ENCODE measurements around the gene ELAPOR1.

Gene ELAPOR1

GRCh38 chr1:109113590-109114341, at the start of gene ELAPOR1:
ELAPOR1 (plus strand) TSS chr1:109114115; CDS start chr1:109114184, 69 bp downstream.
- DNase-seq = peak; percentile 8 to 56

- no peak for DNase-seq
Observed at GRCh38 chr1:109065137-109065536, 48.8 kb upstream of the ELAPOR1 start.

- DNase-seq = no peak
Observed at GRCh38 chr1:109067883-109068282, 46.0 kb upstream of the ELAPOR1 start.

GRCh38 chr1:109069294-109069693, 44.6 kb upstream of the ELAPOR1 start:
- DNase-seq = no peak

GRCh38 chr1:109075531-109076490, 38.1 kb upstream of the ELAPOR1 start, which contains the start of gene TAF13:
TAF13 (minus strand) TSS chr1:109076003; CDS start chr1:109075947, 56 bp downstream.
- DNase-seq = peak; percentile 89 to 92

- DNase-seq = no peak
Observed at GRCh38 chr1:109078317-109078716, 35.6 kb upstream of the ELAPOR1 start.

GRCh38 chr1:109079240-109079622, 34.7 kb upstream of the ELAPOR1 start:
- DNase-seq = no peak

- no peak for DNase-seq
Observed at GRCh38 chr1:109080441-109081082, 33.4 kb upstream of the ELAPOR1 start.

GRCh38 chr1:109083501-109083900, 30.4 kb upstream of the ELAPOR1 start:
- DNase-seq = no peak

GRCh38 chr1:109083923-109084322, 30.0 kb upstream of the ELAPOR1 start:
- DNase-seq = peak; percentile 73 to 94

- DNase-seq = no peak
Observed at GRCh38 chr1:109084563-109085517, 29.1 kb upstream of the ELAPOR1 start.

- peak; percentile 86 to 87 for DNase-seq
Observed at GRCh38 chr1:109089242-109090015, 24.5 kb upstream of the ELAPOR1 start.

GRCh38 chr1:109090196-109091077, 23.5 kb upstream of the ELAPOR1 start, which contains the start of gene TMEM167B:
TMEM167B (plus strand) TSS chr1:109090764; CDS start chr1:109090873, 109 bp downstream.
- peak; percentile 90 to 95 for DNase-seq

- peak in 1 of 2 donors; percentile 46 for DNase-seq
Observed at GRCh38 chr1:109091078-109091838, 22.7 kb upstream of the ELAPOR1 start.

GRCh38 chr1:109091839-109092193, 22.1 kb upstream of the ELAPOR1 start:
- no peak for DNase-seq

- no peak for DNase-seq
Observed at GRCh38 chr1:109094377-109094803, 19.5 kb upstream of the ELAPOR1 start.

GRCh38 chr1:109094871-109095270, 19.0 kb upstream of the ELAPOR1 start:
- no peak for DNase-seq

GRCh38 chr1:109095631-109096030, 18.3 kb upstream of the ELAPOR1 start:
- no peak for DNase-seq

- no peak for DNase-seq
Observed at GRCh38 chr1:109096120-109096519, 17.8 kb upstream of the ELAPOR1 start.
